ENCODE measurements around the gene EXOC8.

The EXOC8 gene

GRCh38 chr1:231301990-231302389, 35.7 kb downstream of the EXOC8 start:
- no peak for DNase-seq (ENCODE audit: low read depth)
- TF ChIP-seq CTCF (conservative IDR thresholded peaks at IDR 0.05; ENCODE audit: low read depth, low read length): no peak
- no peak overlapping the region for H3K4me3 ChIP-seq (ENCODE audit: low read length)

GRCh38 chr1:231295938-231296337, 41.7 kb downstream of the EXOC8 start:
- TF ChIP-seq CTCF (conservative IDR thresholded peaks at IDR 0.05; ENCODE audit: low read depth, low read length): no peak
- no peak overlapping the region for H3K4me3 ChIP-seq (ENCODE audit: low read length)
- DNase-seq (ENCODE audit: low read depth): no peak

- no peak overlapping the region for H3K4me3 ChIP-seq (ENCODE audit: low read length)
- no peak for DNase-seq (ENCODE audit: low read depth)
- TF ChIP-seq CTCF (conservative IDR thresholded peaks at IDR 0.05; ENCODE audit: low read depth, low read length): no peak
These were observed 51.0 kb downstream of the EXOC8 start for GRCh38 chr1:231286603-231287002.

GRCh38 chr1:231284441-231284840, 53.2 kb downstream of the EXOC8 start:
- no peak for TF ChIP-seq CTCF (conservative IDR thresholded peaks at IDR 0.05; ENCODE audit: low read depth, low read length)
- H3K4me3 ChIP-seq (ENCODE audit: low read length): no peak overlapping the region

More at GRCh38 chr1:231284441-231284840, 53.2 kb downstream of the EXOC8 start:
- DNase-seq (ENCODE audit: low read depth): no peak

All from retinal pigment epithelial cell (primary cell).